HepG2 (cell line): Measurements from ENCODE around the gene NSD1. TPM values are rescaled to one million over a fixed set of nuclear protein-coding genes. Genes with fewer than 3 reads are reported as not detected.

Source experiments
- ARNTL ChIP-seq: sonication (generic); formaldehyde crosslinking; IDR thresholded peaks from 2 replicates; pipeline ENCODE4 v1.4.0; 2020; ENCODE audit warnings: mild to moderate bottlenecking, missing genetic modification reagents
- DMAP1 ChIP-seq: IDR thresholded peaks from 2 replicates; pipeline ENCODE4 v1.6.1; 2016
- ELF4 ChIP-seq: sonication (generic); formaldehyde crosslinking; IDR thresholded peaks from 2 replicates; pipeline ENCODE4 v1.5.0; 2020; ENCODE audit warnings: missing genetic modification reagents, mild to moderate bottlenecking, moderate library complexity, borderline replicate concordance
- HOXD1 ChIP-seq: sonication (generic); formaldehyde crosslinking; IDR thresholded peaks from 2 replicates; pipeline ENCODE4 v1.5.0; 2020; ENCODE audit warnings: missing genetic modification reagents
- MTA3 ChIP-seq: sonication (generic); formaldehyde crosslinking; IDR thresholded peaks from 2 replicates; pipeline ENCODE4 v1.4.0; 2020; ENCODE audit warnings: missing genetic modification reagents
- NRL ChIP-seq: sonication (generic); formaldehyde crosslinking; IDR thresholded peaks from 2 replicates; pipeline ENCODE4 v1.5.0; 2020; ENCODE audit warnings: missing genetic modification reagents, mild to moderate bottlenecking, moderate library complexity, borderline replicate concordance
- PAWR ChIP-seq: sonication (generic); formaldehyde crosslinking; IDR thresholded peaks from 2 replicates; pipeline ENCODE4 v1.4.0; 2020; ENCODE audit warnings: missing genetic modification reagents, mild to moderate bottlenecking, borderline replicate concordance
- PHF8 ChIP-seq: sonication (generic); formaldehyde crosslinking; IDR thresholded peaks from 2 replicates; pipeline ENCODE4 v1.5.0; 2020; ENCODE audit warnings: missing genetic modification reagents
- POLR2AphosphoS2 ChIP-seq: IDR thresholded peaks from 2 replicates; pipeline ENCODE4 v1.6.1; 2011; ENCODE audit warnings: low read depth, low read length, improper control_type of control experiment
- THYN1 ChIP-seq: sonication (generic); formaldehyde crosslinking; IDR thresholded peaks from 2 replicates; pipeline ENCODE4 v1.8.1; 2023; ENCODE audit warnings: low read depth, mild to moderate bottlenecking, moderate library complexity, missing genetic modification reagents, borderline replicate concordance
- ZBTB10 ChIP-seq: sonication (generic); formaldehyde crosslinking; IDR thresholded peaks from 2 replicates; pipeline ENCODE4 v1.4.0; 2020; ENCODE audit warnings: missing genetic modification reagents, borderline replicate concordance
- ZEB1 ChIP-seq: IDR thresholded peaks from 2 replicates; pipeline ENCODE4 v1.6.1; 2012; ENCODE audit warnings: mild to moderate bottlenecking, low read depth, inconsistent platforms; ENCODE audit not compliant: insufficient replicate concordance
- ZNF160 ChIP-seq: sonication (generic); formaldehyde crosslinking; IDR thresholded peaks from 2 replicates; pipeline ENCODE4 v1.8.0; 2022; ENCODE audit warnings: mild to moderate bottlenecking, inconsistent platforms, missing genetic modification reagents
- ZNF326 ChIP-seq: sonication (generic); formaldehyde crosslinking; IDR thresholded peaks from 2 replicates; pipeline ENCODE4 v1.4.0; 2020; ENCODE audit warnings: missing genetic modification reagents, borderline replicate concordance
- ZNF484 ChIP-seq: sonication (generic); formaldehyde crosslinking; IDR thresholded peaks from 2 replicates; pipeline ENCODE4 v1.5.1; 2020; ENCODE audit warnings: mild to moderate bottlenecking, low read depth, missing genetic modification reagents, borderline replicate concordance
- ZNF552 ChIP-seq: sonication (generic); formaldehyde crosslinking; IDR thresholded peaks from 2 replicates; pipeline ENCODE4 v1.9.0; 2022; ENCODE audit warnings: missing genetic modification reagents, mild to moderate bottlenecking, borderline replicate concordance
- ZNF605 ChIP-seq: sonication (generic); formaldehyde crosslinking; IDR thresholded peaks from 2 replicates; pipeline ENCODE4 v1.8.0; 2022; ENCODE audit warnings: mild to moderate bottlenecking, missing genetic modification reagents
- ZNF672 ChIP-seq: sonication (generic); formaldehyde crosslinking; IDR thresholded peaks from 2 replicates; pipeline ENCODE4 v1.8.1; 2022; ENCODE audit warnings: missing genetic modification reagents
- ZNF709 ChIP-seq: sonication (generic); formaldehyde crosslinking; IDR thresholded peaks from 2 replicates; pipeline ENCODE4 v1.5.0; 2020; ENCODE audit warnings: mild to moderate bottlenecking, missing genetic modification reagents
- ZNF724P ChIP-seq: sonication (generic); formaldehyde crosslinking; IDR thresholded peaks from 2 replicates; pipeline ENCODE4 v1.8.0; 2022; ENCODE audit warnings: missing genetic modification reagents, borderline replicate concordance
- ZNF747 ChIP-seq: sonication (generic); formaldehyde crosslinking; IDR thresholded peaks from 2 replicates; pipeline ENCODE4 v1.8.1; 2023; ENCODE audit warnings: missing genetic modification reagents, mild to moderate bottlenecking, borderline replicate concordance
- polyA plus RNA-seq, 8 experiments: library from polyadenylated mRNA; depleted of rRNA in 3 of 8; stranded (reverse) in 7 of 8; unstranded in 1 of 8; fragments of >200 nt; fragmentation: Illumina TruSeq in 4 of 8; extraction: Trizol in 4 of 8; gene quantifications; 2 replicates each; pipeline versions ENCODE4 v1.2.1 to v1.2.3, GENCODE V29; 2011 to 2016; ENCODE audit warnings: low read depth in 4 of 8, missing spikeins in 1 of 8, mixed read lengths in 1 of 8; ENCODE audit not compliant: insufficient read depth in 1 of 8
- total RNA-seq, 5 experiments: library from RNA; depleted of rRNA; stranded (reverse); fragments of >200 nt; fragmentation: Illumina TruSeq; extraction: Trizol; gene quantifications; 2 replicates each; pipeline ENCODE4 v1.2.3, GENCODE V29; 2016; ENCODE audit warnings: low read depth in 1 of 5
- TF ChIP-seq, protein P1 (sequence below): IDR thresholded peaks from 2 replicates; pipeline ENCODE4 v1.6.1; 2016; ENCODE audit warnings: missing genetic modification reagents, missing compliant biosample characterization
- TF ChIP-seq, protein P2 (sequence below): sonication (generic); formaldehyde crosslinking; conservative IDR thresholded peaks from 2 replicates; pipeline ENCODE4 v1.8.0; 2022; ENCODE audit warnings: missing genetic modification reagents
- TF ChIP-seq, protein P3 (sequence below): sonication (generic); formaldehyde crosslinking; IDR thresholded peaks from 2 replicates; pipeline ENCODE4 v1.4.0; 2020; ENCODE audit warnings: missing genetic modification reagents, low read depth, mild to moderate bottlenecking, borderline replicate concordance

NSD1 gene
- total and polyA plus RNA-seq, 2 of the 13 experiments (the other 11 are each of a cell fraction or from before 2014, with no cell fraction given): 0.01 to 0.09 TPM

- 0 out of 2 replicates have a peak, but pooled peaks have one; percentile 21 for TF ChIP-seq ARNTL (CRISPR knock-in tag)
- no peak for TF ChIP-seq ZNF326 (CRISPR knock-in tag)
- no peak for TF ChIP-seq ZEB1
- 0 out of 2 replicates have a peak, but pooled peaks have one; percentile 45 for TF ChIP-seq PHF8 (CRISPR knock-in tag)
- no peak for TF ChIP-seq ZBTB10 (CRISPR knock-in tag)
- no peak for TF ChIP-seq PAWR (CRISPR knock-in tag)
- TF ChIP-seq ZNF747 (CRISPR knock-in tag): no peak; the same call in 1 of the 2 replicates
- TF ChIP-seq, protein P1, sequence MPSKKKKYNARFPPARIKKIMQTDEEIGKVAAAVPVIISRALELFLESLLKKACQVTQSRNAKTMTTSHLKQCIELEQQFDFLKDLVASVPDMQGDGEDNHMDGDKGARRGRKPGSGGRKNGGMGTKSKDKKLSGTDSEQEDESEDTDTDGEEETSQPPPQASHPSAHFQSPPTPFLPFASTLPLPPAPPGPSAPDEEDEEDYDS (CRISPR knock-in tag): peak; percentile 39; the same call in 1 of the 2 replicates
- no peak for TF ChIP-seq POLR2AphosphoS2
- no peak for TF ChIP-seq ZNF724P
- peak; percentile 48; the same call in 1 of the 2 replicates for TF ChIP-seq HOXD1 (CRISPR knock-in tag)
- no peak for TF ChIP-seq ZNF672
- TF ChIP-seq ZNF552 (CRISPR knock-in tag): no peak
- TF ChIP-seq, protein P2, sequence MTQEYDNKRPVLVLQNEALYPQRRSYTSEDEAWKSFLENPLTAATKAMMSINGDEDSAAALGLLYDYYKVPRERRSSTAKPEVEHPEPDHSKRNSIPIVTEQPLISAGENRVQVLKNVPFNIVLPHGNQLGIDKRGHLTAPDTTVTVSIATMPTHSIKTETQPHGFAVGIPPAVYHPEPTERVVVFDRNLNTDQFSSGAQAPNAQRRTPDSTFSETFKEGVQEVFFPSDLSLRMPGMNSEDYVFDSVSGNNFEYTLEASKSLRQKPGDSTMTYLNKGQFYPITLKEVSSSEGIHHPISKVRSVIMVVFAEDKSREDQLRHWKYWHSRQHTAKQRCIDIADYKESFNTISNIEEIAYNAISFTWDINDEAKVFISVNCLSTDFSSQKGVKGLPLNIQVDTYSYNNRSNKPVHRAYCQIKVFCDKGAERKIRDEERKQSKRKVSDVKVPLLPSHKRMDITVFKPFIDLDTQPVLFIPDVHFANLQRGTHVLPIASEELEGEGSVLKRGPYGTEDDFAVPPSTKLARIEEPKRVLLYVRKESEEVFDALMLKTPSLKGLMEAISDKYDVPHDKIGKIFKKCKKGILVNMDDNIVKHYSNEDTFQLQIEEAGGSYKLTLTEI (CRISPR knock-in tag): no peak
- TF ChIP-seq ZNF605: peak; percentile 83; the same call in 1 of the 2 replicates
- TF ChIP-seq THYN1 (CRISPR knock-in tag): no peak
- no peak for TF ChIP-seq ZNF160 (CRISPR knock-in tag)
- no peak for TF ChIP-seq ZNF484
- peak; percentile 48; the same call in 1 of the 2 replicates for TF ChIP-seq DMAP1 (CRISPR knock-in tag)
- TF ChIP-seq, protein P3, sequence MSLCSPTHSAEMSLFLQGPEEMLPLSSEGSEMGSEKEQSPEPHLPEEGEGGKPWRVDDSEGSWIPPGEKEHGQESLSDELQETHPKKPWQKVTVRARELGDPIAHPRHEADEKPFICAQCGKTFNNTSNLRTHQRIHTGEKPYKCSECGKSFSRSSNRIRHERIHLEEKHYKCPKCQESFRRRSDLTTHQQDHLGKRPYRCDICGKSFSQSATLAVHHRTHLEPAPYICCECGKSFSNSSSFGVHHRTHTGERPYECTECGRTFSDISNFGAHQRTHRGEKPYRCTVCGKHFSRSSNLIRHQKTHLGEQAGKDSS: peak; percentile 79; the same call in 1 of the 2 replicates
- TF ChIP-seq ZNF709 (CRISPR knock-in tag): no peak
- TF ChIP-seq NRL (CRISPR knock-in tag): 0 out of 2 replicates have a peak, but pooled peaks have one; percentile 35
- TF ChIP-seq MTA3 (CRISPR knock-in tag): no peak
- no peak for TF ChIP-seq ELF4
Measured at GRCh38 chr5:177105691-177106476, 27.7 kb upstream of the NSD1 start (continued).
